ENCODE measurements around the gene MMD2.

MMD2 gene

GRCh38 chr7:4959306-4959705 lies 319 bp upstream of the MMD2 start:
- no peak for DNase-seq (ENCODE audit: low spot score)

GRCh38 chr7:4957847-4958476 lies 1.0 kb downstream of the MMD2 start:
- no peak for DNase-seq (ENCODE audit: low spot score)

GRCh38 chr7:4951903-4952636 lies 6.9 kb downstream of the MMD2 start:
- DNase-seq (ENCODE audit: low spot score): no peak

GRCh38 chr7:4951304-4951703 lies 7.7 kb downstream of the MMD2 start:
- no peak for DNase-seq (ENCODE audit: low spot score)

GRCh38 chr7:4948402-4948801 lies 10.6 kb downstream of the MMD2 start:
- no peak for DNase-seq (ENCODE audit: low spot score)

GRCh38 chr7:4945949-4946348 lies 13.0 kb downstream of the MMD2 start:
- no peak for DNase-seq (ENCODE audit: low spot score)

GRCh38 chr7:4944939-4945338 lies 14.0 kb downstream of the MMD2 start:
- no peak for DNase-seq (ENCODE audit: low spot score)

- no peak for DNase-seq (ENCODE audit: low spot score)
Measured at GRCh38 chr7:4943297-4943696, 15.7 kb downstream of the MMD2 start.

- DNase-seq (ENCODE audit: low spot score): no peak
Measured at GRCh38 chr7:4939971-4940728, 18.8 kb downstream of the MMD2 start.

- DNase-seq (ENCODE audit: low spot score): no peak
Measured at GRCh38 chr7:4937411-4937810, 21.6 kb downstream of the MMD2 start.

GRCh38 chr7:4934419-4935025 lies 24.5 kb downstream of the MMD2 start:
- no peak for DNase-seq (ENCODE audit: low spot score)

GRCh38 chr7:4931943-4932342 lies 27.0 kb downstream of the MMD2 start:
- peak; percentile 85 for DNase-seq (ENCODE audit: low spot score)

- no peak for DNase-seq (ENCODE audit: low spot score)
Measured at GRCh38 chr7:4929005-4929404, 30.0 kb downstream of the MMD2 start.

- no peak for DNase-seq (ENCODE audit: low spot score)
Measured at GRCh38 chr7:4928445-4928844, 30.5 kb downstream of the MMD2 start.

GRCh38 chr7:4919969-4920766 lies 38.8 kb downstream of the MMD2 start:
- DNase-seq (ENCODE audit: low spot score): no peak

GRCh38 chr7:4916113-4916512 lies 42.9 kb downstream of the MMD2 start:
- DNase-seq (ENCODE audit: low spot score): no peak

- DNase-seq (ENCODE audit: low spot score): no peak
Measured at GRCh38 chr7:4911111-4911828, 47.7 kb downstream of the MMD2 start.

- no peak for DNase-seq (ENCODE audit: low spot score)
Measured at GRCh38 chr7:4906682-4907081, 52.3 kb downstream of the MMD2 start.

- DNase-seq (ENCODE audit: low spot score): no peak
Measured at GRCh38 chr7:4905171-4905570, 53.8 kb downstream of the MMD2 start.

- no peak for DNase-seq (ENCODE audit: low spot score)
Measured at GRCh38 chr7:4904346-4904745, 54.6 kb downstream of the MMD2 start.

GRCh38 chr7:4895766-4896165 lies 63.2 kb downstream of the MMD2 start:
- DNase-seq (ENCODE audit: low spot score): no peak
